B cell (primary cell): ENCODE data around the gene RIMBP2. TPM values are rescaled to one million over a fixed set of nuclear protein-coding genes. Genes with fewer than 3 reads are reported as not detected.

Experiments used
- ATAC-seq: fragments of 200-7000 bp; cut with Tn5 transposase; one replicate; pipeline ENCODE4 v1.10.0; 2021; ENCODE audit warnings: low read depth, mild to moderate bottlenecking, moderate number of reproducible peaks, moderate library complexity
- CTCF ChIA-PET: fragments of 350-600 bp; sonication (Branson Sonifier 250); formaldehyde crosslinking; loops from one replicate; lab custom pipeline; 2021; ENCODE audit warnings: antibody characterized with exemption, inconsistent platforms; lab: Charles Lee
- POLR2A ChIA-PET: fragments of 350-600 bp; sonication (Branson Sonifier 250); formaldehyde crosslinking; loops from one replicate; lab custom pipeline; 2021; ENCODE audit warnings: antibody characterized with exemption; lab: Charles Lee
- DNase-seq: peaks from one replicate; pipeline ENCODE4 v3.0.0; 2013
- H2AFZ ChIP-seq: 2 replicates; pipeline ENCODE4 v1.6.1; 2012; ENCODE audit warnings: mild to moderate bottlenecking, low read depth, low read length; ENCODE audit not compliant: insufficient read depth, poor library complexity, severe bottlenecking
- H3K27ac ChIP-seq, 2 donors: 1 replicate in 1 of 2; 2 replicates in 1 of 2; pipeline ENCODE4 v1.5.1; 2012 to 2013; ENCODE audit warnings: low read length in 2 of 2, mild to moderate bottlenecking in 2 of 2, moderate library complexity in 1 of 2
- H3K27me3 ChIP-seq, 4 experiments: fragments of 200-600 bp in 1 of 4; sonication (generic) in 1 of 4; replicated peaks in 1 of 4; 1 replicate in 2 of 4; 2 replicates in 2 of 4; pipeline versions ENCODE4 v1.6.1 to v1.7.0; 2013 to 2016; ENCODE audit warnings: low read length in 3 of 4, mild to moderate bottlenecking in 2 of 4, mixed read lengths in 1 of 4, moderate library complexity in 1 of 4; ENCODE audit not compliant: insufficient read depth in 4 of 4, control insufficient read depth in 3 of 4; ENCODE audit errors: control extremely low read depth in 1 of 4
- H3K36me3 ChIP-seq, 2 experiments: replicated peaks in 1 of 2; 1 replicate in 1 of 2; 2 replicates in 1 of 2; pipeline versions ENCODE4 v1.6.1 to v1.7.1; 2013; ENCODE audit warnings: low read length in 1 of 2; ENCODE audit not compliant: insufficient read depth in 2 of 2, control insufficient read depth in 1 of 2; ENCODE audit errors: control extremely low read depth in 1 of 2, extremely low read depth in 1 of 2
- H3K4me1 ChIP-seq, 2 donors: fragments of 200-600 bp in 1 of 2; sonication (generic) in 1 of 2; 1 replicate in 1 of 2; 2 replicates in 1 of 2; pipeline versions ENCODE4 v1.5.1 to v1.6.1; 2013 to 2017; ENCODE audit warnings: low read length in 2 of 2; ENCODE audit not compliant: control insufficient read depth in 2 of 2, insufficient read depth in 2 of 2
- H3K4me2 ChIP-seq: replicated peaks from 2 replicates; pipeline ENCODE3; 2012; ENCODE audit warnings: mild to moderate bottlenecking, low read depth, low read length; ENCODE audit not compliant: poor library complexity, severe bottlenecking
- H3K4me3 ChIP-seq, 5 experiments: fragments of 200-600 bp in 1 of 5; sonication (generic) in 1 of 5; 1 replicate in 3 of 5; 2 replicates in 2 of 5; pipeline versions ENCODE4 v1.5.1 to v1.7.0; 2011 to 2016; ENCODE audit warnings: low read length in 4 of 5, mild to moderate bottlenecking in 4 of 5, low read depth in 2 of 5, control low read depth in 1 of 5, moderate library complexity in 1 of 5; ENCODE audit not compliant: insufficient read depth in 1 of 5; ENCODE audit errors: control extremely low read depth in 1 of 5, extremely low read depth in 1 of 5
- H3K79me2 ChIP-seq: fragments of 200-600 bp; sonication (generic); one replicate; pipeline ENCODE4 v1.6.0; 2016; ENCODE audit warnings: low read length; ENCODE audit not compliant: control insufficient read depth, insufficient read depth
- H3K9ac ChIP-seq: fragments of 200-600 bp; sonication (generic); 2 replicates; pipeline ENCODE4 v1.6.1; 2017; ENCODE audit warnings: mild to moderate bottlenecking, low read length, moderate library complexity
- H3K9me3 ChIP-seq, 3 donors: one replicate each; pipeline versions ENCODE4 v1.6.1 to v1.7.1; 2013; ENCODE audit warnings: low read length in 2 of 3; ENCODE audit not compliant: control insufficient read depth in 2 of 3, insufficient read depth in 1 of 3; ENCODE audit errors: control extremely low read depth in 1 of 3
- H4K20me1 ChIP-seq: 2 replicates; pipeline ENCODE4 v1.6.0; 2012; ENCODE audit warnings: mild to moderate bottlenecking, low read length; ENCODE audit not compliant: insufficient read depth, control insufficient read depth, poor library complexity, severe bottlenecking
- H3K27ac Mint-ChIP-seq: one replicate; pipeline ENCODE4 v1.8.0; 2021; ENCODE audit warnings: mixed read lengths
- H3K27me3 Mint-ChIP-seq: one replicate; pipeline ENCODE4 v1.8.0; 2021; ENCODE audit warnings: mixed read lengths
- H3K4me1 Mint-ChIP-seq: one replicate; pipeline ENCODE4 v1.8.0; 2021; ENCODE audit warnings: mixed read lengths
- H3K4me3 Mint-ChIP-seq: one replicate; pipeline ENCODE4 v1.8.0; 2021; ENCODE audit warnings: mixed read lengths
- H3K9me3 Mint-ChIP-seq: one replicate; pipeline ENCODE4 v1.8.0; 2022; ENCODE audit warnings: mixed read lengths; ENCODE audit not compliant: insufficient read depth
- CTCF ChIP-seq: fragments of 200-600 bp; IDR thresholded peaks from one replicate; pipeline ENCODE4 v1.8.0; 2022; ENCODE audit warnings: antibody characterized with exemption, mild to moderate bottlenecking
- EZH2 ChIP-seq: IDR thresholded peaks from 2 replicates; pipeline ENCODE4 v1.6.1; 2012; ENCODE audit warnings: borderline replicate concordance, low read depth, mild to moderate bottlenecking, moderate library complexity, low read length; ENCODE audit not compliant: insufficient read depth, poor library complexity, severe bottlenecking
- WGBS: methylation state at CpG from one replicate; pipeline ENCODE4 v1.1.5; 2013; ENCODE audit warnings: missing lambda C conversion rate; ENCODE audit not compliant: insufficient coverage; 5-methylcytosine and 5-hydroxymethylcytosine counted together
- intact Hi-C: fragments of 100-400 bp; cut with micrococcal nuclease; formaldehyde crosslinking; loops from one replicate; pipeline ENCODE4 v1.10.0; 2022
- polyA plus RNA-seq: library from polyadenylated mRNA; depleted of rRNA; stranded (reverse); fragments of >200 nt; gene quantifications from 2 replicates; pipeline ENCODE4 v1.2.3, GENCODE V29; 2012
- total RNA-seq, 2 donors: library from RNA; stranded (reverse); fragments of 120-200 nt in 1 of 2; gene quantifications; 1 replicate in 1 of 2; 2 replicates in 1 of 2; pipeline versions ENCODE4 v1.2.3 to v1.2.4, GENCODE V29; 2013 to 2022

RIMBP2 gene
- total and polyA plus RNA-seq, 2 donors (not counting 1 experiment from before 2014, with no cell fraction given), result not detected

- Histone ChIP-seq H3K79me2 (no peaks in the 10 kb centered on the region), H3K9ac (no peak overlapping the region), H3K4me1 (no peaks in the 10 kb centered on the region), H3K9me3 (peaks cover 0 to 21% (median 0%) of the 10 kb centered on the region in 3 donors), H3K36me3 (no peaks in the 10 kb centered on the region), H3K27ac (no peak overlapping the region), H3K4me3 (no peak overlapping the region), H2AFZ (no peak overlapping the region), H3K4me2 (no peak overlapping the region), H3K27me3 (no peaks in the 10 kb centered on the region), H4K20me1 (no peaks in the 10 kb centered on the region)
- intact Hi-C loops, result no loop called here
- Mint-ChIP-seq H3K4me3 (no peak overlapping the region), H3K4me1 (no peaks in the 10 kb centered on the region), H3K27ac (no peak overlapping the region), H3K27me3 (no peaks in the 10 kb centered on the region), H3K9me3 (no peaks in the 10 kb centered on the region)
- TF ChIP-seq EZH2 (no peak), CTCF (no peak)
- DNase-seq, result no peak
- 86% methylated on average over 7 of the region's 7 CpGs for WGBS
- ChIA-PET POLR2A (no interaction called here), CTCF (no interaction called here)
- no peak for ATAC-seq
Measured at GRCh38 chr12:130489293-130489692, 226.8 kb downstream of the RIMBP2 start.

- Histone ChIP-seq H3K4me1 (no peaks in the 10 kb centered on the region), H3K79me2 (no peaks in the 10 kb centered on the region), H3K4me2 (no peak overlapping the region), H3K4me3 (no peak overlapping the region), H3K9ac (no peak overlapping the region), H2AFZ (no peak overlapping the region), H3K9me3 (peaks cover 0 to 18% (median 0%) of the 10 kb centered on the region in 3 donors), H4K20me1 (no peaks in the 10 kb centered on the region), H3K36me3 (no peaks in the 10 kb centered on the region), H3K27ac (no peak overlapping the region), H3K27me3 (no peaks in the 10 kb centered on the region)
- WGBS, result 57% methylated on average over 1 of the region's 5 CpGs
- H3K27ac Mint-ChIP-seq, result no peak overlapping the region
- ChIA-PET POLR2A (no interaction called here), CTCF (no interaction called here)
- no peaks in the 10 kb centered on the region for H3K27me3 Mint-ChIP-seq
- ATAC-seq (no peak), DNase-seq (no peak)
- intact Hi-C loops, result no loop called here
- TF ChIP-seq CTCF, result no peak
- no peak for TF ChIP-seq EZH2
- H3K4me3 Mint-ChIP-seq, result no peak overlapping the region
- H3K4me1 Mint-ChIP-seq, result no peaks in the 10 kb centered on the region
- no peaks in the 10 kb centered on the region for H3K9me3 Mint-ChIP-seq
Measured at GRCh38 chr12:130488358-130488710, 227.8 kb downstream of the RIMBP2 start.
